Islet of Langerhans (tissue), 1 donor: ENCODE data around the gene IFI27.
"Not testable (repeated sequence)": the region's sequence is repeated elsewhere in the genome, so short reads cannot be mapped to it uniquely, and the experiment has no call there.

Experiments
- FAIRE-seq: peaks from one replicate; lab custom pipeline; 2011; peaks lifted over from hg19 to GRCh38; lab: Jason Lieb, UNC

IFI27 gene

DNA sequence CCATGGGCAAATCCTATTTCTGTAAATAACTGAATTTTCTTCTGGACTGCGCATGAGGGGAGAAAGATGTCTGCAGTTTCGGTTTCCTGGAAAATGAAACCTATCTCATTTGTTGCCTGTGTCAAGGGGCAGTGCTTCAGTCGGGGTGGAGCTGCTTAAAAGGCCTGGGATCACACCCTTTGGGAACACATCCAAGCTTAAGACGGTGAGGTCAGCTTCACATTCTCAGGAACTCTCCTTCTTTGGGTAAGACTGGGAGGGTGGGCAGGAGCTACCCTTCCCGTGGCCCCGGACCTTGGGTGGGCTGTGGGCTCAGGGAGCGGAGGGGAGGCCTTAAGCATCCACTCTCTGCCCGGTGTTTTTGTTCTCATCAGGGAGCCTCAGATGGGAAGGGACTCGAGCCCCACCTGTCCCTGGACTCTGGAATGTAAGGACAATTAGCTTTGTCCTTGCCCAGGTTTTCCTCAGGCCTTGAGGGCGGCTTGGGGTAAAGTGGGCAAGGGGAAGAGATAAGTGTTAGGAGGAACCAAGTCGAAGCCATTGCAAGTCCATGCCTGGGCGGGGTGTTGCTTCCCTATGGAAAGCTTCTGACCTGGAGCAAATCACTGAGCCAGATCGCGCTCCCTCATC, at the start of gene IFI27:
TSS of gene IFI27 (plus strand) at position 185 of the 630 bp plus-strand sequence.
- no peak for FAIRE-seq

- no peak for FAIRE-seq
These were observed 48.1 kb upstream of the IFI27 start for GRCh38 chr14:94062344-94062940.

DNA sequence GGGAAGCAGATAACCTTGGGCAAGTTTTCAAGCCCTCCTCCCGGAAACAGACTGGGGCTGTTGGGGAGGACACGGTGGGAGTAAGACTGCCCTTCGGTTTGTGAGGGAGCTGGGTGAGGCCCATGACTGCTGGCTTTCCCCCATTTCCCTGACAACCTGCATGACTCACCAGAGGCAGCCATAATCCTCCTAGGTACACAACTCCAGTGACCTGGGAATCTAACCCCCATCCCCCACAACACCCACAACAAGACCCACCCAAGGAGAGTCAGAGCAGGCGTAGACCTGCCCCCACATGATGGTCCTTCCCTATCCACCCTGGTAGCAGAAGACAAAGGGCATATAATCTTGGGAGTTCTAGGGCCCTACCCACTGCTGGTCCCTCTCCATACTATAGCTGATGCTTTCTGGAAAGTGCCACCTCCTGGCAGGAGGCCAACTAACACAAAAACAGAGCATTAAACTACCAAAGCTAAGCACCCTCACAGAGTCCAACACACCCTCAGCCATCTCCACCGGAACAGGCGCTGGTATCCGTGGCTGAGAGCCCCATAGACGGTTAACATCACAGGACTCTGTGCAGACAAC, 44.4 kb upstream of the IFI27 start:
- FAIRE-seq: no peak

GRCh38 chr14:94072076-94072475, 38.5 kb upstream of the IFI27 start:
- FAIRE-seq: not testable (repeated sequence)

GRCh38 chr14:94074534-94074933, 36.0 kb upstream of the IFI27 start:
- FAIRE-seq: no peak

GRCh38 chr14:94075008-94075407, 35.5 kb upstream of the IFI27 start:
- no peak for FAIRE-seq

DNA sequence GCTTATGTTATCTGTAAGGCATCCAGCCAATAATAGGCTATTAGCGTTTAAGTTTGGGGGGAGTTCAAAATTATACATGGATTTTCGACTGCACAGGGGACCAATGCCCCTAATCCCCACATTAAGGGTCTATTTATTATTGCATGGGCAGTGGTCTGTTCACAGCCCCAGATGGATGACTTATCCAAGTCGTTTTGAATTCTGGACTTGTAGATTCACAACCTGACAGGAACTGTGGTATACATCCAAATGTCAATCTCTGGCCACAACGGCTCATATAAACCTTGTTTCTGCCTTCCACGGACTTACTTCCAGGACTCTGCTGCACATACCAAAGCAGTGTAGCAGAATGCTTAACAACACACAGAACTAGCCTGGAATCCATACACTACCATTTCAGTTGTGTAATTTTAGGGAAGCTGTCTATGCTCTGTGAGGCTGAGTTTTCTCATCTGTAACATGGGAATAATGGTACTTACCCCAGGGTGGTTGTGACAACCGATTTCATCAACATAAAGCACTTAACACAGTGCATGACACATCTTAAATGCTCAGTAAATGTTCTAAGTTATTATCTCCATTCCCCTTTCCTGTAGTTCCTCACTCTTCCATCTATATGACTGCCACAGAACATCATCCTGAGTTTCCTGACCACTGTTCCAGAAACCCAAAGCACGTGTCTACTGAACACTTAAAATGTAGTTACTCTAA, 33.3 kb upstream of the IFI27 start:
- FAIRE-seq: no peak

- no peak for FAIRE-seq
These were observed 32.7 kb upstream of the IFI27 start for GRCh38 chr14:94077823-94078222.

DNA sequence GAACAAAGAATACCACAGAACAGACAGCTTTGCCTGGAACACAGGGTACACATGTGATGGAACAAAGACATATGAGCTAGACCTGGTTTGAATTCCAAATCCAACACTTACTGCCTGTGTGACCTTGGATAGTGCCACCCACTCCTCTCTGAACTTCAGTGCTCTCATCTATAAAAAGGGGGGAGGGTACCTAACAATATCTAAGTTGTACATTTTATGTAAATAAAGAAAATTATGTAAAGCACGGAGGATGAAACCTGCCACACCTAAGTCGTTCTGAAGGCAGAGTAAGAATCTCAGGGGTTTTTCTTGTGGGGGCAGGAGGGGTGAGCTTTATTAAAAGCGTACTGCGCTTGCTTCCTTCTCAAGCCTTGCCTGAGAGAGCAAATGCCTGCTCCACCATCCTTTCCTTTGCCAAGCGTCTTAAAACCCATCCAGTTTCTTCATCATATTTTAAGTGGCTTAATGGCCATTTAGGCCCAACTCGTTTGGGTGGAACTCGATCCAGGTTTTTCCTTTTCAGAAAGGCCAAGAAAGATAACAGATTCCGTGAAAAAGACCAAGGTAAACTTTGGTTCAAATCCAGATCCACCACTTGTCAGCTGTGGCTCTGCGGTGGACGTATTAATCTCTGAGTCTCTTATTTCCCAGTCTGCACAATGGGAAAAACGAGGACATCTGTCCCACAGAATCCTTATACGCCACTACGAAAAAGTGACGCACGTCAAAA, 30.5 kb upstream of the IFI27 start:
- no peak for FAIRE-seq

DNA sequence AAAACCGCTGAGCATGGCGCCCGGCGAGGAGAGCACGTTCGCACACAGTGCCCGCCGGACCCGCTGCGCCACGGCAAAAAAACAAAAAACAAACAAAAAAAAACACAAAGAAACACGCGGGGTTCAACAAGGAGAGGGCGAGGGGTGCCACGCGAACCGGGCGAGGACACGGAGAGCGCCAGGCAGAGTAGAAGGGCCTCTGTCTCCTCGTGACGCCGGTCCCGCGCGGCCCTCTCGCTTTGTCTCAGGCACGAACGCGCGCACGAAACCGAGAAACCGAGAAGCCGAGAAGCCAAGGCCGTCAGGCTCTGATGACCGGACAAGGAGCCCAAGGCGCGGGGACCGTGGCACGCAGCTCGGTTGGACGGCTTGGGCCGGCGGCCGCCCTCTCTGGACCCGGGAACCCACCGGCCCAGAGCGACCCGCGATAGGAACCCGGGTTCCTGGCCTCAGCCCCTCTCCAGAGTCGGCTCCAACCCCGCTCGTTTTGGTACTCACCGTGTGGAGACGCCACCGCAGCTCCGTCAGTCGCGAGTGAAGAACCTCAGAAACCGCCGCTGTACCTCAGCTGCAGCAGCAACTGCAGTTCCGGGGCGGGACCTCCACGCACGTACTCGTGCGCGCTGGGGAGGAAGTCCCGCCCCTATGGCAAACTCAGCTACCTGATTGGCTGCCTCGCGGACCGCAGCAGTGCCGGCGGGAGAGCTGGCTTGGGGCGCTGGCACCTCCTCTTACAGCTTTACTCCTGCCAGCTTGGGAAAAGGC, 29.7 kb upstream of the IFI27 start, which contains the start of the genes DDX24 and IFI27L1:
TSS of gene DDX24 (minus strand) at position 582 of the 765 bp plus-strand sequence. CDS start 1,460 bp downstream, outside the sequence.
TSS of gene IFI27L1 (plus strand) at position 690 of the 765 bp plus-strand sequence. CDS start 15,628 bp downstream, outside the sequence.
- no peak for FAIRE-seq

GRCh38 chr14:94081386-94081820, 29.1 kb upstream of the IFI27 start:
- FAIRE-seq: no peak

- FAIRE-seq: no peak
These were observed 22.6 kb upstream of the IFI27 start for GRCh38 chr14:94087891-94088290.

- FAIRE-seq: no peak
These were observed 22.0 kb upstream of the IFI27 start for GRCh38 chr14:94088516-94088915.

GRCh38 chr14:94089479-94089878, 21.1 kb upstream of the IFI27 start:
- FAIRE-seq: no peak

GRCh38 chr14:94093418-94093817, 17.1 kb upstream of the IFI27 start:
- no peak for FAIRE-seq

DNA sequence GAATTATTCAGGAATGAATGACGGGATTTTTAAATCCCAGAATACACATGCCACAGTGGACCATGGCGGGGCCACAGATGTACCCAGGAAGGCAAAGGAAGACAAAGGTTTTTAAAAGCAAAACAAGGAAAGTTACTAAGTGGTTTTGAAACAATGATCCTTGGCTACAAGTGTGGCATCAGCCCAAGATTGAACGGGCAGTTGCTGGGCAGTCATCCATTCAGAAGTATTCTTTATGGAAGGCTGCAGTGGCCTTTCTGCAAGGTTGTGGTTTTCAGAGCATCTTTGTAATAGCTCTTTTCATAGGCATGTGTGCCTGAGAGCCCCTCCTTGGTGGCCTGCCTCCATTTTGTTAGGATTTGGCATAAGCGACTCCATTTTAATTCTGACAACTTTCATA, 13.4 kb upstream of the IFI27 start:
- no peak for FAIRE-seq

- FAIRE-seq: no peak
These were observed 12.1 kb upstream of the IFI27 start for GRCh38 chr14:94098326-94098992.

GRCh38 chr14:94099006-94099405, 11.5 kb upstream of the IFI27 start:
- no peak for FAIRE-seq

DNA sequence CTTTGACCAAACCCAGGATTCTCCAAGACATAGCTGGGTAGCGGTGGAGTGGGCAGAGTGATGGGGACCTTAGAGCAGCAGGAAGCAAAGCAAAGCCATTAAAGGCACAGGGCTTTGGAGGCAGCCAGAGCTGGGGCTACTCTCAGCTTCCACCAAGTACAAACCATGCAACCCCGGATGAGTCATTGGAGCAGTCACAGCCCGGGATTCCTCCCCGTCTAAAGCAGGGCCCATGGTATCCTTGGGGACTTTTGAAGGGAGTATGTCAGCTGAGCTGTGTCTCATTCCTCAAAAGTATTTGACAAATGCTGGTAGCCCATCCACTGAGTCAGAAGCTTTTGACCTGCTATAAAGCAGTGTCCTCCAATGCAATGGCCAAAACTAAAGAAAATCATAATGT, 9.7 kb upstream of the IFI27 start:
- no peak for FAIRE-seq

DNA sequence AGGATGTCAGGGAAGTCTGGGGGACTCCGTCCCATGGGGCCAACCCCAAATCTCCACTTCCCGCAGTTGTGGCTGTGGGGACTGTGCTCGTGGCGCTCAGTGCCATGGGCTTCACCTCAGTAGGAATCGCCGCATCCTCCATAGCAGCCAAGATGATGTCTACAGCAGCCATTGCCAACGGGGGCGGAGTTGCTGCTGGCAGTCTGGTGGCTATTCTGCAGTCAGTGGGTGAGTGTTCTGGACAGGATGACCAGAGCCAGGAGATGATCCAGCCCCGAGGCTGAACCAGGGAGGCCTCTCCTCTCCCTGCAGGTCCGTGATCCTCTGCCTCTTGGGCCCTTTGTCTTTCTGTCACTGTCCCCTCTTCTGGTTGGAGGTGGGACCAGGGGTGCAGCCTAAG, 8.8 kb upstream of the IFI27 start:
- no peak for FAIRE-seq
